Activated CD8-positive, alpha-beta T cell treated with anti-CD3 and anti-CD28 coated beads, Interleukin-2, amount 10 ng/mL, durations not matched to agents 7 days and 5 days (primary cell): ENCODE measurements around the gene C9orf72. TPM values are rescaled to one million over a fixed set of nuclear protein-coding genes. Genes with fewer than 3 reads are reported as not detected.

Experiments used
- ATAC-seq: fragments of 150-1000 bp; cut with Tn5 transposase; one replicate; pipeline ENCODE4 v1.10.0; 2021; ENCODE audit warnings: moderate library complexity
- CTCF ChIA-PET: fragments of 350-600 bp; sonication (Branson Sonifier 250); formaldehyde crosslinking; loops from one replicate; lab custom pipeline; 2021; ENCODE audit warnings: antibody characterized with exemption; lab: Charles Lee
- POLR2A ChIA-PET: fragments of 350-600 bp; sonication (Branson Sonifier 250); formaldehyde crosslinking; loops from one replicate; lab custom pipeline; 2021; ENCODE audit warnings: antibody characterized with exemption; lab: Charles Lee
- DNase-seq: peaks from one replicate; pipeline ENCODE4 v3.0.0-alpha.2; 2020
- H3K27ac Mint-ChIP-seq: one replicate; pipeline ENCODE4 v1.8.0; 2021; ENCODE audit warnings: mild to moderate bottlenecking, mixed read lengths
- H3K27me3 Mint-ChIP-seq: one replicate; pipeline ENCODE4 v1.8.0; 2021; ENCODE audit warnings: low read depth, mixed read lengths
- H3K36me3 Mint-ChIP-seq: one replicate; pipeline ENCODE4 v1.8.0; 2021; ENCODE audit warnings: low read depth, mixed read lengths
- H3K4me1 Mint-ChIP-seq: one replicate; pipeline ENCODE4 v1.8.0; 2021; ENCODE audit warnings: low read depth, mixed read lengths
- H3K4me3 Mint-ChIP-seq: one replicate; pipeline ENCODE4 v1.8.0; 2021; ENCODE audit warnings: mild to moderate bottlenecking, mixed read lengths
- H3K9me3 Mint-ChIP-seq: one replicate; pipeline ENCODE4 v1.8.0; 2022; ENCODE audit warnings: mixed read lengths; ENCODE audit not compliant: insufficient read depth
- total RNA-seq, 2 experiments: library from RNA; stranded (reverse); gene quantifications; one replicate each; pipeline ENCODE4 v1.2.3, GENCODE V29; 2021

Gene C9orf72
- total RNA-seq, 2 experiments from 2014 or later, result 7.5 to 10.2 TPM

DNA sequence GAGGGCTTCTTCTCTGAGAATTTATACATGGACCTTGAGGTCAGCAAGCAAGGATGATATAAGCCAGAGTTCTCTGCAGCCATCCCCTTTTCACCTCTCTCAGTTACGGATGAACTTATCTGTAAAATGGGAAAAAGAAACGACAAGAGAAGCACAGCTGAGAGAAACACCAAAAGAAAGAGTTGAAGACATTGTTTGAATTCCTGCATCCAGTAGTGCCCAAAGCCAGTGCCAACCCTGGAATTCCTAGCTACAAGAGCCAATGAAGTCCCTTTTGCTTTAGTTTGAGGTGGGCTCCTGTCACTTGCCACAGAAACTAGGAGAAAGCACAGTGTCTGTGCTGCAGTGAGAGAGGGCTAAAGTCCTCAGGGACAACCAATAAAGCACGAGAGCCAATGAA is 37.1 kb downstream of the C9orf72 start:
- no peak for DNase-seq
- H3K4me1 Mint-ChIP-seq, result peaks cover 4% of the 10 kb centered on the region
- H3K36me3 Mint-ChIP-seq, result no peaks in the 10 kb centered on the region
- H3K4me3 Mint-ChIP-seq, result no peak overlapping the region
- no peaks in the 10 kb centered on the region for H3K9me3 Mint-ChIP-seq
- CTCF ChIA-PET, result interaction anchor here (1.4 to 1.6 kb wide), 2 partner anchors 10 to 11 kb away, joined by 4 read pairs; no protein-coding TSS in a partner anchor
- POLR2A ChIA-PET, result no interaction called here
- no peak for ATAC-seq
- H3K27ac Mint-ChIP-seq, result no peak overlapping the region
- no peaks in the 10 kb centered on the region for H3K27me3 Mint-ChIP-seq

DNA sequence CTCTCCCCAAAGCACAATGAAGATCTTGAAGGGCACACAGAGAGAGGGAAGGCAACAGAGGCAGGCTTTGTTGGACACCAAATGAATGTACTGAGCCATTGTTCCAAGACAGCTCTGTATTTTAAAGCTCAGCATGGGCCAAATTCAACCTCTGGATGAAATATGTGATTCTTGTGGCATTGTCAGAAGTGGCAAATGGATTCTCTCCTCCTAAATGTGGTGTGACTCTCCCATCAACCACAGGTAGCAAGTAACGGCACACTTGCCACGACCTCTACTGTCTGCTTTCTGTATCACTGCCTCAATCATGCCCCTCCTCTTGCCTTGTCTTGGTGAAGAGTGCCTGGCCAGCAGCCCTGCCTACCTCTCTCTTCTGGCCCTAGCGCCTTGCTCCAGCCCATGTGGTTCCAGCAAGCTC is 37.6 kb downstream of the C9orf72 start:
- peak; percentile 30 for DNase-seq
- CTCF ChIA-PET, result interaction anchor here (1.4 kb wide), 1 partner anchor 10 kb away, joined by 4 read pairs; no protein-coding TSS in a partner anchor
- POLR2A ChIA-PET, result no interaction called here
- ATAC-seq, result no peak
- H3K4me3 Mint-ChIP-seq, result no peak overlapping the region
- H3K27me3 Mint-ChIP-seq, result peaks cover 3% of the 10 kb centered on the region
- peaks cover 4% of the 10 kb centered on the region for H3K4me1 Mint-ChIP-seq
- no peaks in the 10 kb centered on the region for H3K9me3 Mint-ChIP-seq
- H3K27ac Mint-ChIP-seq, result no peak overlapping the region
- no peaks in the 10 kb centered on the region for H3K36me3 Mint-ChIP-seq

DNA sequence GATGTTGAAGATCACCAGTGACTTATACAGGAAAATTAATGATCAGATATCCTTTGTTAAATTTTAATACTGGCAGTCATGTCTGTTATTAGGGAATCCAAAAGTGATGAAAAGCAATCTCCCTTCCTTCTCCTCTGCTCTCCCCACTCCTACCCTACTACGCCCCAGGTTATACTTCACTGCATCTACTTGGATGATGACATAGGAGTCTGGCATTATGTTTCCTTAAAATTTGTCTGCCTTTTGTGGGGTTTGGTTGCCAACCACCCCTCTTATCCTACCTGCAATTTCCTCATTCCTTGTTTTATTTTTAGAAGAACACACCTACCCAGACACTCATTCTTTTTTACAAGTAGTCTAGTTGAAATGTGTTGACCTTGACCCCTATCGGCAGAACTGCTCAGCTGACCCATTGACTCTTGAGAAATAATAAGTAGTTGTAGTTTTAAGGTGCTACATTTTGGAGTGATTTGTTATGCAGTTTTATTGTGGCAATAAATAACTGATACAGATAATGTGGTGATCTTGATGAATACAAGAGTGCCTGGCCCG is 38.5 kb downstream of the C9orf72 start:
- H3K4me1 Mint-ChIP-seq, result peaks cover 6% of the 10 kb centered on the region
- ChIA-PET CTCF (interaction anchor here (0.9 kb wide), 1 partner anchor 10 kb away, joined by 3 read pairs; no protein-coding TSS in a partner anchor), POLR2A (no interaction called here)
- no peak overlapping the region for H3K4me3 Mint-ChIP-seq
- DNase-seq, result no peak
- H3K9me3 Mint-ChIP-seq, result no peaks in the 10 kb centered on the region
- H3K27ac Mint-ChIP-seq, result no peak overlapping the region
- peaks cover 3% of the 10 kb centered on the region for H3K27me3 Mint-ChIP-seq
- ATAC-seq, result no peak
- H3K36me3 Mint-ChIP-seq, result no peaks in the 10 kb centered on the region

DNA sequence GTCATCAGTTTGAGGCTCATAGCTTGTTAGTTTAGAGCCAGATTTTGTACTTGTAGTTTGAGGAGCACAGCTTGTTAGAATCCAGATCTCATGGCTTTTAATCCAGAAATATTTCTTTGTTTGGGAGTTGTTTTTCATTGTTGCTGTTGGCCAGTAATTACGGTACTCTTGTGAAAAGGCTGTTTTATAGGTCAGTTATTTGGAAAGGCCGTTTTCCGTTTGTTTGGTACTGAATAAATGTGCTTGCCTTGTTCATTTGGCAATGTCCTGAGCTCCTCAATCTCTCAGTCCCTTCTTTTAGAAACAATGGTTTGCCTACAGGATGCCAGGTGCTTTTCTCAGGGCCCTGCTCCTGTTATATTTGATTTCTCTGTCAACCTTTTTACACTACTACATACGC is 39.1 kb downstream of the C9orf72 start:
- ChIA-PET POLR2A (no interaction called here), CTCF (interaction anchor here (0.9 to 1.8 kb wide), 2 partner anchors 11 to 201 kb away, joined by 3 to 11 read pairs; no protein-coding TSS in a partner anchor)

DNA sequence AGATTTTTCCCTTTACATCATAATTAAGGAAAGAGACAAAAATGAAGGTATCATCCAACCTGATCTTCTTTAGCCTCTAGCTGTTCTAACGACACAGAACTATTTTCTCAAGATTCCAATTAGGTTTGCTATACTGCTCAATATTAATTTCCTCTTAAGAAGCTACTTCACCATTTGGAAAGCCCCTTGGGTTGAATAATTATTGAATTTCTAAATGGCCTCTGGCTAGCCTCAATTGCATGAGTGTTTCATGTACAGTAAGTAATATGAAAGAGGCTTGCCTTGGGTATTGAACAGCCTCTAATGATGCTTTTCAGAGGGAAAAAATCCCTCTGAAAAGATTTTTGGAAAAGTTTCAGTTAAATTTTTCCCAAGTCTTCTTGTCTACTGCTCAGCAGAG is 40.0 kb downstream of the C9orf72 start:
- no peak for DNase-seq
- ChIA-PET POLR2A (no interaction called here), CTCF (interaction anchor here (1.1 to 1.8 kb wide), 2 partner anchors 14 to 200 kb away, joined by 3 to 11 read pairs; no protein-coding TSS in a partner anchor)
- Mint-ChIP-seq H3K4me3 (no peak overlapping the region), H3K36me3 (no peaks in the 10 kb centered on the region), H3K27me3 (peaks cover 3% of the 10 kb centered on the region), H3K4me1 (peaks cover 9% of the 10 kb centered on the region), H3K9me3 (no peaks in the 10 kb centered on the region), H3K27ac (no peak overlapping the region)
- ATAC-seq, result no peak

More for the DNA sequence above, 39.1 kb downstream of the C9orf72 start:
- Mint-ChIP-seq H3K27me3 (peaks cover 3% of the 10 kb centered on the region), H3K4me1 (peaks cover 7% of the 10 kb centered on the region), H3K4me3 (no peak overlapping the region), H3K9me3 (no peaks in the 10 kb centered on the region), H3K27ac (no peak overlapping the region), H3K36me3 (no peaks in the 10 kb centered on the region)
- ATAC-seq, result no peak
- no peak for DNase-seq

DNA sequence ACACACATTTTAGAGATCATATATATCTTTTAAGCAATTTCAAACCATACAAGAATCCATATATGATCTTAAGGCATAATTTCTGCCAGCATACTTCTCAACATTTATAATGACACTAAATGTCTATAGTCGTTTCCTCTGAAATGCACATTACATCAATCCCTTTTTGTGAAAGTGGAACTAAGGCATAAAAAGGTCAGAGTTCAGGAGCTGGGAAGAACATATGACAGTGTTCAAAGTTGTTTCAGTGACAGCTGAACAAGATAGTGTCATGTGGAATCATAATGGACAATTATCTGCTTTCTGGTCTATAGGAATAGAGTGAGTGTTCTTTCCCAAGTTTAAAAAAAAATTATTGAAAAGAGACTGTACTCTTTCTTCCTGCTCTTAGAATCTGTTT is 41.2 kb downstream of the C9orf72 start:
- Mint-ChIP-seq H3K27me3 (peaks cover 10% of the 10 kb centered on the region), H3K4me1 (peaks cover 16% of the 10 kb centered on the region), H3K27ac (no peak overlapping the region), H3K36me3 (no peaks in the 10 kb centered on the region), H3K9me3 (no peaks in the 10 kb centered on the region), H3K4me3 (no peak overlapping the region)
- ATAC-seq (no peak), DNase-seq (no peak)
- ChIA-PET CTCF (no interaction called here), POLR2A (no interaction called here)

DNA sequence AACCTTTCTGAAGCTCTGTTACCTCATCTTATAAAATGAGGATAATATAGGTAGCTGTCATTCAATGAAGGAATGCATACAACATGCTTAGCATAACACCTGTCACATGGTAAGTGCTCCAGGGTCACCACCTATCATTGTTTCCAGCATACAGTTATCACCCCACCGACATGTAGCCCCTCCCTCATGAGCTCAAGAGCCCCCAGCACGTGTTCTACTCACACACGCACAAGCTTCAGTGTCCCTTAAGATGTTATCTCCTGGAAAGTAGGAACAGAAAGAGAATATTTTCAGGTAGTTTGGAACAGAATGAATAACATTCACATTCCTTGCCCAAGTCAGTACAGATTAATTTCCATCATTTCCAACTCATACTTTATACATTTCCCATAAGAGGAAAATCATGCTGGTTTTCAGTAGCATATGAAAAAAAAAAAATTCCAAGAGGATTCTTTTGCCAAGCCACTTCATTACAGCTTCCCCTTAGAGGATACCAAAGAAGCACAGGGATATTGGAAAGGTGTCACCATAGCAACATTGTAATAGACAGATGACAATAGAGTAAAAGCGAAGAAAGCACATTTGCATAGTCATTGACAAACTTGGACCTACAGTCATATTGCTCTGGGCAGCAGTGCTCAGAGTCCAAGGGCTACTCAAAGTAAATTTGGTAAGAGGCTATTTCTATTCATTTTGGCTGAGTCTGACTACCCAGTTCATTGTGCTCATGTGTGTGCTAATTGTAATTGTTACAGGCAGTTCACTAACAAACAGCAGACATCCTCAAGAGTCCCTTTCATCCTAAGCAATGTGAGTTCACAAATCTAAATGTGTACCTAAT is 42.1 kb downstream of the C9orf72 start:
- no peaks in the 10 kb centered on the region for H3K36me3 Mint-ChIP-seq
- no peak overlapping the region for H3K4me3 Mint-ChIP-seq
- DNase-seq, result no peak
- peaks cover 16% of the 10 kb centered on the region for H3K4me1 Mint-ChIP-seq
- H3K27me3 Mint-ChIP-seq, result peaks cover 14% of the 10 kb centered on the region
- no peak overlapping the region for H3K27ac Mint-ChIP-seq
- CTCF ChIA-PET, result interaction anchor here (0.9 to 2.6 kb wide), 4 partner anchors 17 to 198 kb away, joined by 3 to 59 read pairs (median 6); no protein-coding TSS in a partner anchor
- ATAC-seq, result no peak
- no peaks in the 10 kb centered on the region for H3K9me3 Mint-ChIP-seq
- POLR2A ChIA-PET, result no interaction called here

DNA sequence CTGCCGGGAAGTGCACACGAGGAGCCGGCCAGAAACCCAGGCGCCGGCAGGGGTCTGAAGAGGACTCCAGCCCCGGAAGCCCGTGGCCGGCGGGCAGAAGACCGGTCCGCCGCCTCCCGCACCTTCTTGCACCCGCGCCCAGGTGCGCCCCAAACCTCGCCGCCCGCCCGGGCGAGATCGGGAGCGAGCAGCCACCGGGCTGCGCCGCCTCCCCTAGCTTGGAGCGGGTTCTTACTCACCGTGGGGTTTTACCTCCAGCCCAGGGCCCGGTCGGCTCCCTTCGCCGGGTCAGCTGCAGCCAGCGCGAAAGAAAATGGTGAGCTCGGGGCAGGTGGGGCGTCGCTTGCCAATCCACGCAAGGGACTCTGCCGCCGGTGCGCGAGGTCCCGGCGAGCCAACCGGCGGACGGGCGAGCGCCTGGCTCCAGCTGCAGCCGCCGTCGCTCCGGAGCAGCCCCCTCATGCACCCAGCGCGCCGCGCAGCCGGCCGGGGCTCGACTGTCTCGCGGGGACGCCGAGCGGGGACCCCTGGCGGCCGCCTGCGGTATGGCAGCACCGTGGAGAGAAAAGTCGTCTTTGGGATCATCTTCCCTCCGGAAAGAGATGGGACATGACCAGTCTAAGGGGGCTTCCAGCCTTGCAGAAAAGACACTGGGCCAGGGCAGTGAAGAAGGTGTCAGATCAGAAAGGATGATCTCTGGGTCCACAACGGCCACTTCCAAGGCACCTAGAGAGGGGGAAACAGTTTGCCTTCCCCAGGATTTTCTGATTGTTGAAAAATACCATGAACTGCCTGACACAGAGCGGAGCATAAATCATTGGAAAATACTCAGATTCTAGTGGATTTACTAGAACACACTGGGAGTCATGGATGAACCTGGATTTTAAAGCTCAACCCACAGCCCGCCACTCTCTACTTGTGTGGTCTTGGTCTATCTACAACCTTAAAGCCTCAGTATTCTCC is 43.7 kb downstream of the C9orf72 start, which contains the start of gene MOB3B:
TSS of gene MOB3B (minus strand) at position 499 of the 963 bp plus-strand sequence. CDS start 74,264 bp downstream, outside the sequence.
- peaks cover 17% of the 10 kb centered on the region for H3K27me3 Mint-ChIP-seq
- POLR2A ChIA-PET, result interaction anchor here (1.2 kb wide), 1 partner anchor 194 kb away, joined by 3 read pairs; no protein-coding TSS in a partner anchor
- CTCF ChIA-PET, result interaction anchor here (0.5 to 2.6 kb wide), 31 partner anchors 9 to 219 kb away, joined by 3 to 59 read pairs (median 4); no protein-coding TSS in a partner anchor
- H3K4me1 Mint-ChIP-seq, result peaks cover 14% of the 10 kb centered on the region
- DNase-seq, result peak; percentile 81
- H3K27ac Mint-ChIP-seq, result peak within 1 kb of the TSS; percentile 75
- no peaks in the 10 kb centered on the region for H3K36me3 Mint-ChIP-seq
- peak within 1 kb of the TSS; percentile 83 for H3K4me3 Mint-ChIP-seq
- H3K9me3 Mint-ChIP-seq, result no peaks in the 10 kb centered on the region
- ATAC-seq, result peak; percentile 90

DNA sequence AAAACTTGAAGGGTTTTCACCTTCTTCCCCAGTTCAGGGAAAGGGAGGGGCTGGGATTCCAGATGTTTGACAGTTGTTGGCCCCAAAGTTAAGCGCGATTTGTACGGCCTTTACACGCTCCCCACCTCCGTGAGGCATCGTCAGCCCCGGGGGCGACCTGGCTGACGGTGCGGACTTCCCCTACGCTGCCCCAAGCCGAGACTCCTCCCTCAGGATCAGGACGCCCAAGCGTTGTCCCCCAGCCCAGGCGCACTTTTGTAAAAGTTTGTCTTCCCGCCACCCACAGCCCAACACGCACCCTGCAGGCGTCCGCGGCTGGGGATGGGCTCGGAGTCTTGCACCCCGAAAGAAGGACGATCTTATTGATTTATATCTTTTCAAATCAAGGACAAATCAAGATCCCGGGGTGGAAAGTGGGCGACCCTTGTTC is 44.4 kb downstream of the C9orf72 start:
- H3K36me3 Mint-ChIP-seq, result no peaks in the 10 kb centered on the region
- ChIA-PET POLR2A (no interaction called here), CTCF (interaction anchor here (0.5 to 2.6 kb wide), 20 partner anchors 9 to 201 kb away, joined by 3 to 59 read pairs (median 5); no protein-coding TSS in a partner anchor)
- H3K4me3 Mint-ChIP-seq, result peak overlapping the region; percentile 83
- no peaks in the 10 kb centered on the region for H3K9me3 Mint-ChIP-seq
- peaks cover 12% of the 10 kb centered on the region for H3K4me1 Mint-ChIP-seq
- H3K27ac Mint-ChIP-seq, result peak overlapping the region; percentile 75
- peak; percentile 67 for ATAC-seq
- peak; percentile 50 for DNase-seq
- peaks cover 17% of the 10 kb centered on the region for H3K27me3 Mint-ChIP-seq

DNA sequence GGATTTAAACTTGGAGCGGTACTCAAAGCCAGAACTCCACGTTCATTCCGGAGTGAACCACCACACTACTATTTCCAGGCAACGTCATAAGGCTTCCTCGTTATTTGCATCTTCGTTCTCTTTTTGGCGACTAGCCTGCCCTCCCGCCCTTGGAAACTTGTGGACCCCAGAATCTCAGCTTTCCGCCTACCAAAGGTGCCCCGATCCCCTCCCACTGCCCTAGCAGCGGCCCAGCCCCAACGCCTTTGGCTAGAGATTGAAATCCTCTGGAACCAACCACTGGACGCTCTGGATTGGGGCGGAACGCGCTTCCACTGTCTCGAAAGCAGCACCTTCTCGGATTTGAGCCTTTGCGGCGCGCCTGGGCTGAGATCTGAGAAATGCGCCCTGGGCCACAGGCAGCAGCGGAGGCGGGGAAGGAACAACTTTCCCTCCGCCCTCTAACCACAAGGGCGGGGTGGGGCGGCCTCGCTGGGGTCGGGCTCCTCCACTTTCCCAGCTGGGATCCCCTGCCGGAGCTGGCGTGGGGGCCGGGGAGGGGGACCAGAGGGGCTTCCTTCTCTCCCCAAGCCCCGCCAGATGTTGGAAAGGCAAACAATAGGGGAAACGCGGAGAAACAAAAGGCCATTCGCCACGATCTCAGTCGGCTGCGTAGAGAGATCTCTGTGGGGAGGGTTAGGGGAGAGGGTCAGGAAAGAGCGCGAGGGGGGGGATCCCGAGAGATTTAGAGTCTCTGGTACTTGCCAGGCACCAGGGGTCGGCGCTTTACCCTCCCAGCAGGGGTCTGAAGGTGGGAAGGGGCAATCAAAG is 45.0 kb downstream of the C9orf72 start:
- POLR2A ChIA-PET, result no interaction called here
- no peaks in the 10 kb centered on the region for H3K9me3 Mint-ChIP-seq

More for the DNA sequence above, 45.0 kb downstream of the C9orf72 start:
- Mint-ChIP-seq H3K27me3 (peaks cover 17% of the 10 kb centered on the region), H3K4me3 (peak overlapping the region; percentile 83), H3K36me3 (no peaks in the 10 kb centered on the region), H3K27ac (peak overlapping the region; percentile 75), H3K4me1 (peaks cover 12% of the 10 kb centered on the region)
- ATAC-seq (peak; percentile 58), DNase-seq (peak; percentile 71)
- CTCF ChIA-PET, result interaction anchor here (0.9 to 3.7 kb wide), 3 partner anchors 17 to 196 kb away, joined by 3 to 17 read pairs (median 3); no protein-coding TSS in a partner anchor
